GM18508 (cell line): ENCODE results near the gene FRK.
"Not testable (repeated sequence)": the region's sequence is repeated elsewhere in the genome, so short reads cannot be mapped to it uniquely, and the experiment has no call there.

Experiments
- ATAC-seq: cut with Tn5 transposase; IDR thresholded peaks from one replicate; pipeline ENCODE4 v1.9.1; 2021; ENCODE audit warnings: moderate number of reproducible peaks; ENCODE audit not compliant: insufficient read depth, unreplicated experiment

The FRK gene

GRCh38 chr6:115958958-115959357 is 101.7 kb downstream of the FRK start:
- ATAC-seq = no peak

- ATAC-seq = no peak
Observed at GRCh38 chr6:115954740-115955139, 106.0 kb downstream of the FRK start.

- ATAC-seq = no peak
Observed at GRCh38 chr6:115948751-115949150, 111.9 kb downstream of the FRK start.

DNA sequence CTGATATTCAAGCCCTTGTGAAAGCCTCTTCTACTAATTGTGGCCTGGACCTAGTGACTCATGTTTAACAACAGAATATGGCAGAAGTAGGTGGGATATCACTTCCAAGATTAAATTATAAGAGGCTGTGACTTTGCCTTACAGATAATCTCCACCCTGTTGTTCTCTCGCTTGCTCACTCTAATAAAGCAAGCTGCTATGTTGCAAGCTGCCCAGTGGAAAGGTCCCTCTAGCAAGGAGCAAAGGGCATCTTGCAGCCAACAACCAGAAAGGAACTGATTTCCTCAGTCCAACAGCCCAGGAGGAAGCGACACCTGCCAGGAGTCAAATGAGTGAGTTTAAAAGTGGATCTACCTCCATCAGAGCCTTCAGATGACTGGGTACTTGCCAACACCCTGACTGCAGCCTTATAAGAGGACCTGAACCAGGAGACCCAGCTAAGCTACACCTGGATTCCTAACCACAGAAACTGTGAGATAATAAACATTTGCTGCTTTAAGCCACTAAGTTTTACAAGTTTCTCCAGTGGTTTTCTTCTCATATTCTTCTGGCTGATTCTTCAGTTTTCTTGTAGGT is 112.6 kb downstream of the FRK start:
- no peak for ATAC-seq

DNA sequence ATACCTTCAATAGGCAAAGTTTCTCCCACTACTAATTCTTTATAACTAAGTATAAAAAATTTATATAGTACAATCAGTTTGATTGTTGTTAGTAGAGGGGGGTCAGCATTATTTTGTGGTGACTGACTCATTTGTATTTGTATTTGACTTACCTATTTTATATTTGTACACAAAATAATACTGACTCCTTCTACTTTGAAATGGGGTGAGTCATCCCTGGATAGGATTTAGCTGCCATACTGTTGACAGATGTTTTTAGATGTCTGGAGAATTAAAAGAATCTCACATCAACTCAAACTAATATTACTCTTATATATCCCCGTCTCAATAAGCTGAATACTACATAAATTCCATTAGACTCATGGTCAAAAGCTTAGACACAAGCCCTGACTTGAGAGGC is 114.9 kb downstream of the FRK start:
- ATAC-seq = no peak

- no peak for ATAC-seq
Observed at GRCh38 chr6:115945306-115945705, 115.4 kb downstream of the FRK start.

GRCh38 chr6:115944829-115945228 is 115.9 kb downstream of the FRK start:
- ATAC-seq = not testable (repeated sequence)

- ATAC-seq = not testable (repeated sequence)
Observed at GRCh38 chr6:115937502-115937901, 123.2 kb downstream of the FRK start.

GRCh38 chr6:115935361-115935760 is 125.3 kb downstream of the FRK start:
- ATAC-seq = no peak

DNA sequence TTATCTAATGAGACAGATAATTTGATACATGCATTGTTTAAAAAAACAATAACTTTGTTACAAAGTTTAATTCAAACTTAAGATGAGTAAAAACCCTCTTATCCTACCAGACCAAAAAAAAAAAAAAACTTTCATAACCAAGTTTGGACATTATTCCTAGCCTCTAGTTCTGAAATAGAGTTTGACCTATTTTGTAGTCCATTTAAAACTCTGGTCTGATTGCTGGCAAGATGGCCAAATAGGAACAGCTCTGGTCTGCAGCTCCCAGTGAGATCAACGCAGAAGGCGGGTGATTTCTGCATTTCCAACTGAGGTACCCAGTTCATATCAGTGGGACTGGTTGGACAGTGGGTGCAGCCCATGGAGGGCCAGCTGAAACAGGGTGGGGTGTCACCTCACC is 125.9 kb downstream of the FRK start:
- no peak for ATAC-seq

DNA sequence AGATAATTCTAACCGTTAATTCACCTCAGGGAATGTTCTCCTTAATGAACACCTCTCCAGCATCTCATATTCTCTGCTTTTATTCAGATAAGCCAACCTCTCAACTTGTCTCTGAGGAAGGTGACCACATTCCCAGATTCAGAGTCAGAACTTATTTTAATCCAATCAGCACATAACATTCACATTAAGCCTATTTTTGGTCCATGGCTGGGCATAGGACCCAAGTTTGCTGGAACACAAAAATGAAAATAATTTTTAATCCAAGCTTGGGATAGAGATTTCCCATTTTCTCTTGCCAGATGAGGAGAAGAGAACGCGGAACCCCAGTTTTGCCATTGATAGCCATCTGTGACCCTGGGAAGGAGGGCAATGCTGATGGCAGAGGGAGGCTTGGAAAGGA is 126.5 kb downstream of the FRK start:
- no peak for ATAC-seq

GRCh38 chr6:115932481-115932880 is 128.2 kb downstream of the FRK start:
- ATAC-seq = no peak

DNA sequence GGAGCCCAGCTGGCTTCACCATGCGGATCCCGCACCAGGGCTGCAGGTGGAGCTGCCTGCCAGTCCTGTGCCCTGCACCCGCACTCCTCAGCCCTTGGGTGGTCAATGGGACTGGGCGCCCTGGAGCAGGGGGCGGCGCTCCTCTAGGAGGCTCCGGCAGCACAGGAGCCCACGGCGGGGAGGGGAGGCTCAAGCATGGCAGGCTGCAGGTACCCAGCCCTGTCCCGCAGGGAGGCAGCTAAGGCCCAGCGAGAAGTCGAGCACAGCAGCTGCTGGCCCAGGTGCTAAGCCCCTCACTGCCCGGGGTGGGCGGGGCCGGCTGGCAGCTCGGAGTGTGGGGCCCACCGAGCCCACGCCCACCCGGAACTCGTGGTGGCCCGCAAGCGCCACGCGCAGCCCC is 132.7 kb downstream of the FRK start:
- not testable (repeated sequence) for ATAC-seq

DNA sequence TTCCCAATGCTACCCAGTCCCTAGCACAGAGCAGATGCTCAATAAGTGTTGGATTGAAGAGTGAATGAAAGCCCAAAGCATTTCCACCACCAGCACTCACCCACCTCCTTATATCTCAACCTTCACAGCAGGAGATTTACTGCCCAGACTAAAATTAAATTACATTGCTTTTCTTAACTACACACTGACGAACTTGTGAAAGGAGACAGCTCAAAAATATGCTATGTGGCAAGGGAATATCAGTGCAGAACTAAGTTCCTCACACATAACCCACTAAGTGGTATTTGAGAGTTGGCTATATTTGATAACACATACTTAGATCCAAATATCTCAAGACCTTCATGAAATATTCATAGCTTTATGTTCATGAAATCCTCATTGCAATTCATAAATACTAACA is 137.7 kb downstream of the FRK start:
- no peak for ATAC-seq

DNA sequence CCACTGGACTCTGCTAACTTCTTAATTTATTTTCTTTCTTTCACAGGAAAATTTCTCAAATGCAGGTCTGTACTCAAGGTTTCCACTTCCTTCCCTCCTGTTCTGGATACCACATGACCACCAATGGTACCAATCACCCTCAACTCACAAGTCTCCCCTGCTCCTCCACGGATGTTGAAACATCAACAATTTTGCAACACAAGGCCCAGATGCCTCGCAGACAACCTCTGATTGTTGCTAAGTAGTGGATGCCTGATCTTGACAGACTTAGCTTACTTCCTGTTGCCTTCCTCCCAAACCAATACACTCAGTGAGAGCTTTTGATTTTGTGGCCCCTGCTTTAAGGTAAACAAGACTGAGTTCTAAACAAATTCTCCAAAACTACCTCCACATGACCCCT is 146.6 kb downstream of the FRK start:
- ATAC-seq = no peak

GRCh38 chr6:115909923-115910546 is 150.7 kb downstream of the FRK start:
- ATAC-seq = no peak

DNA sequence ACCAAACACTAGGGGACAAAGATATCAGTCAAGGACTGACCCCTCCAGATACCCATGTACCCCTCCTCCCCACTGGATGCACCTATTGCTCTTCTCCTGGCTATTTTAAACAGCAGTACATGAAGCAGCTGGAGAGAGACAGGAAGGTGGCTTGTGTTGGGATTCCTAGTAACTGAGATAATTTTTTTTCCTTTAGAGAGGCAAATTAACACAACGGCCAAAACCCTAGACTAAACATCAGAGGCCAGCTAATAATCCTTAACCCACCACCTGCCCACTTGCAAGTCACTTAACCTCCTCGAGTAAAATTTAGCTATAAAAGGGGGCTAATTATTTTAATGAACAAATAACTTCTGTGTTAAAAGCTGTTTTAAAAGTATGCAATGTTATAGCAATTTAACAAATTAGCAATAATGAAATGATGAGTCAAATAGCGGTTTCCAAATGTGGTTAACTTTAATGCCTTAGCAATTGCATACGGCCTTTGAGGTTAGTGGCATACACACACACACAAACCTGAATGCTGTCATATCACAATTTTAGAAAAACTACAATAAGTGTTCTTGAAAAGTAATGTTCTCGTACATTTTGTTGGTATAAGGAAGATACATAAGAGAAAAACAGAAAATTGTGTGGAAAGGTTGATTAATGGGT is 151.7 kb downstream of the FRK start:
- ATAC-seq = no peak

GRCh38 chr6:115905471-115905870 is 155.2 kb downstream of the FRK start:
- ATAC-seq = no peak

DNA sequence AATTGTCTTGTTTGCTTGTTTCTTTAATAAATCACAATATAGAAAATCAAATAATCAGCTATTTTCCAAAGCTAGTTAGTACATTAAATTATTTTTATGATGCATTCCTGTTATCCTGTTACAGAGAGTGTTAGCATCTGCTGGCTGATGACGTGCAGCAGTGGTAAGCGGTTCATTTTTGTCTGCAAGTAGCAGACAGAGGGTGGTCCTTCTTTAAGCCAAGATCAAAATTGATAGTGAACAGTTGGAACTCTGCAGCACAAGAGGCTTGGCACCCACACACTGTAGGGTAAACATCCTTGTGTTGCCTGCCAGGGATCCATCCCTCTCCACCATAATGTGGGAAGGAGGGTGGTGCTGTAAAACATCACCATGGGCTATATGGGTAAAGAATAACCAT is 158.3 kb downstream of the FRK start:
- ATAC-seq = no peak

GRCh38 chr6:115901896-115902295 is 158.8 kb downstream of the FRK start:
- no peak for ATAC-seq

GRCh38 chr6:115899730-115900282 is 160.9 kb downstream of the FRK start:
- no peak for ATAC-seq

- ATAC-seq = no peak
Observed at GRCh38 chr6:115898246-115898645, 162.4 kb downstream of the FRK start.
